K562 (cell line): ENCODE data around the gene GTF3C1. TPM values are rescaled to one million over a fixed set of nuclear protein-coding genes. Genes with fewer than 3 reads are reported as not detected.

Experiments
- ATAC-seq: fragments of 200-7000 bp; cut with Tn5 transposase; 3 replicates; pipeline ENCODE4 v1.9.1; 2020; ENCODE audit warnings: moderate library complexity
- BruUV-seq: library from RNA; stranded (reverse); fragments of 400-500 nt; replicated peaks from 2 replicates; lab custom pipeline; 2021; lab: Mats Ljungman, UMichigan
- CTCF ChIA-PET: fragments of 300-600 bp; formaldehyde crosslinking; extraction: SDS; loops from one replicate; lab custom pipeline; 2021; ENCODE audit warnings: low intra/inter-chr PET ratio; lab: Yijun Ruan, JAX
- POLR2A ChIA-PET: fragments of 300-600, 350-650 bp; sonication (Branson Sonifier 250); formaldehyde crosslinking; extraction: SDS; loops from one replicate; lab custom pipeline; 2021; ENCODE audit warnings: antibody characterized with exemption, inconsistent platforms; lab: Yijun Ruan, JAX
- DNase-seq, 4 experiments: peaks; one replicate each; pipeline versions ENCODE4 v3.0.0 to v3.0.0-alpha.2; 2011 to 2018; ENCODE audit warnings: low spot score in 3 of 4, mixed read lengths in 3 of 4; ENCODE audit errors: extremely low read depth in 1 of 4
- FAIRE-seq: peaks from 2 replicates; lab custom pipeline; 2011; peaks lifted over from hg19 to GRCh38; lab: Jason Lieb, UNC
- H2AFZ ChIP-seq: 2 replicates; pipeline ENCODE4 v1.6.0; 2011; ENCODE audit warnings: low read depth, low read length, control low read depth, inconsistent platforms
- H3K27ac ChIP-seq: fragments of 200-600 bp; 3 replicates; pipeline ENCODE4 v1.8.0; 2011; ENCODE audit warnings: low read depth, mild to moderate bottlenecking, control low read depth, inconsistent platforms, low read length, moderate library complexity, mixed read lengths; ENCODE audit errors: extremely low read depth
- H3K27me3 ChIP-seq, 2 experiments: fragments of 300-600 bp in 1 of 2; 2 replicates in 1 of 2; 3 replicates in 1 of 2; pipeline versions ENCODE4 v1.6.0 to v1.8.0; 2011; ENCODE audit warnings: inconsistent platforms in 2 of 2, low read length in 2 of 2, mild to moderate bottlenecking in 1 of 2, mixed read lengths in 1 of 2, moderate library complexity in 1 of 2; ENCODE audit not compliant: control insufficient read depth in 2 of 2, insufficient read depth in 2 of 2
- H3K36me3 ChIP-seq: fragments of 300-600 bp; 3 replicates; pipeline ENCODE4 v1.8.0; 2011; ENCODE audit warnings: mild to moderate bottlenecking, low read length, inconsistent platforms; ENCODE audit not compliant: control insufficient read depth, insufficient read depth
- H3K4me1 ChIP-seq, 2 experiments: fragments of 200-600 bp in 1 of 2; replicated peaks in 1 of 2; 2 replicates in 1 of 2; 3 replicates in 1 of 2; pipeline versions ENCODE4 v1.5.1 to v1.8.0; 2011; ENCODE audit warnings: inconsistent platforms in 2 of 2, low read length in 2 of 2, mild to moderate bottlenecking in 1 of 2, mixed read lengths in 1 of 2, moderate library complexity in 1 of 2; ENCODE audit not compliant: control insufficient read depth in 2 of 2, insufficient read depth in 2 of 2
- H3K4me2 ChIP-seq: 2 replicates; pipeline ENCODE4 v1.6.1; 2011; ENCODE audit warnings: low read length, control low read depth, inconsistent platforms, mixed read lengths; ENCODE audit not compliant: insufficient read depth
- H3K4me3 ChIP-seq: fragments of 200-600 bp; sonication (generic), shearing (Covaris generic); 2 replicates; pipeline ENCODE4 v1.5.1; 2016; ENCODE audit warnings: control low read depth, inconsistent platforms
- H3K79me2 ChIP-seq: fragments of 200-600 bp; 3 replicates; pipeline ENCODE4 v1.8.0; 2011; ENCODE audit warnings: low read length, inconsistent platforms; ENCODE audit not compliant: control insufficient read depth, insufficient read depth
- H3K9ac ChIP-seq, 2 experiments: 2 replicates each; pipeline versions ENCODE4 v1.6.0 to v1.6.1; 2011; ENCODE audit warnings: low read depth in 2 of 2, low read length in 2 of 2, control low read depth in 1 of 2, inconsistent platforms in 1 of 2, mild to moderate bottlenecking in 1 of 2, mixed read lengths in 1 of 2; ENCODE audit not compliant: insufficient read depth in 1 of 2
- H3K9me1 ChIP-seq: one replicate; pipeline ENCODE4 v1.6.0; 2011; ENCODE audit warnings: inconsistent platforms, mild to moderate bottlenecking, low read length, moderate library complexity; ENCODE audit not compliant: control insufficient read depth, insufficient read depth
- H3K9me3 ChIP-seq: replicated peaks from 2 replicates; pipeline ENCODE4 v1.5.1; 2011; ENCODE audit warnings: low read depth, low read length, inconsistent platforms; ENCODE audit not compliant: control insufficient read depth, insufficient read depth
- H4K20me1 ChIP-seq: replicated peaks from 2 replicates; pipeline ENCODE4 v1.6.1; 2011; ENCODE audit warnings: low read length, inconsistent platforms, mixed read lengths; ENCODE audit not compliant: control insufficient read depth, insufficient read depth
- AFF4 ChIP-seq: sonication (generic); formaldehyde crosslinking; IDR thresholded peaks from 2 replicates; pipeline ENCODE4 v1.8.0; 2023; ENCODE audit warnings: mild to moderate bottlenecking, missing genetic modification reagents
- CCAR2 ChIP-seq: fragments of 200-400 bp; formaldehyde crosslinking; IDR thresholded peaks from 2 replicates; pipeline ENCODE4 v1.6.1; 2017; ENCODE audit warnings: mild to moderate bottlenecking, low read depth, low read length
- EP400 ChIP-seq: fragments of 450-650 bp; IDR thresholded peaks from 2 replicates; pipeline ENCODE4 v1.6.1; 2017; ENCODE audit warnings: antibody characterized with exemption, mild to moderate bottlenecking, moderate library complexity
- FOS ChIP-seq: IDR thresholded peaks from 3 replicates; pipeline ENCODE4 v1.6.1; 2011; ENCODE audit not compliant: insufficient read length; ENCODE audit errors: extremely low read depth
- MYBL2 ChIP-seq, 2 experiments: fragments of 450-650 bp in 1 of 2; sonication (generic) in 1 of 2; formaldehyde crosslinking in 1 of 2; IDR thresholded peaks; 2 replicates each; pipeline versions ENCODE4 v1.6.1 to v1.8.1; 2017 to 2022; ENCODE audit warnings: borderline replicate concordance in 1 of 2, inconsistent platforms in 1 of 2, low read depth in 1 of 2, mild to moderate bottlenecking in 1 of 2, missing genetic modification reagents in 1 of 2, moderate library complexity in 1 of 2
- MYC ChIP-seq, 2 experiments: fragments of 250-450 bp in 1 of 2; sonication (Bioruptor Pico) in 1 of 2; IDR thresholded peaks; 2 replicates each; pipeline versions ENCODE4 v1.5.1 to v1.6.1; 2012 to 2021; ENCODE audit warnings: low read depth in 2 of 2, borderline replicate concordance in 1 of 2, improper control_type of control experiment in 1 of 2, low read length in 1 of 2, mild to moderate bottlenecking in 1 of 2, moderate library complexity in 1 of 2
- NFXL1 ChIP-seq: fragments of 450-650 bp; formaldehyde crosslinking; IDR thresholded peaks from 2 replicates; pipeline ENCODE4 v1.4.0; 2021; ENCODE audit warnings: mild to moderate bottlenecking
- PKNOX1 ChIP-seq: fragments of 450-650 bp; IDR thresholded peaks from 2 replicates; pipeline ENCODE4 v1.6.1; 2016
- SPI1 ChIP-seq: IDR thresholded peaks from 2 replicates; pipeline ENCODE4 v1.6.1; 2011; ENCODE audit warnings: low read depth, low read length, control low read depth, borderline replicate concordance
- ZC3H8 ChIP-seq: fragments of 450-650 bp; IDR thresholded peaks from 2 replicates; pipeline ENCODE4 v1.6.1; 2017
- ZMIZ1 ChIP-seq, 2 experiments: fragments of 150-350 bp in 1 of 2; IDR thresholded peaks; 2 replicates each; pipeline ENCODE4 v1.6.1; 2012 to 2016; ENCODE audit warnings: low read depth in 2 of 2, low read length in 2 of 2, mild to moderate bottlenecking in 1 of 2, moderate library complexity in 1 of 2
- ZNF699 ChIP-seq: fragments of 250-450 bp; sonication (Bioruptor Pico); IDR thresholded peaks from 2 replicates; pipeline ENCODE4 v1.8.0; 2021; ENCODE audit warnings: mild to moderate bottlenecking, moderate library complexity; ENCODE audit not compliant: insufficient replicate concordance
- ZNF766 ChIP-seq: fragments of 200-800 bp; sonication (Bioruptor generic); conservative IDR thresholded peaks from 2 replicates; pipeline ENCODE4 v1.6.1; 2016; ENCODE audit warnings: missing genetic modification characterization, missing compliant biosample characterization
- WGBS: fragments of 100-300 bp; shearing (Covaris generic); methylation state at CpG from one replicate; pipeline ENCODE4 v1.1.6; 2016; ENCODE audit warnings: low coverage, mixed read lengths; ENCODE audit not compliant: insufficient coverage; ENCODE audit errors: missing lambda C conversion rate; 5-methylcytosine and 5-hydroxymethylcytosine counted together
- in situ Hi-C: fragments of 300-500 bp; cut with MboI; formaldehyde crosslinking; loops from 4 replicates; pipeline ENCODE4 v1.15.0; 2018; ENCODE audit warnings: inconsistent platforms, mixed read lengths
- intact Hi-C: fragments of 100-400 bp; cut with micrococcal nuclease; formaldehyde crosslinking; loops from 2 replicates; pipeline ENCODE4 v1.14.2; 2022
- polyA plus RNA-seq, 8 experiments: library from polyadenylated mRNA; depleted of rRNA in 4 of 8; stranded (reverse) in 5 of 8; unstranded in 3 of 8; fragments of >200 nt; fragmentation: Nextera tagmentation in 2 of 8; fragmentation: Illumina TruSeq in 1 of 8; extraction: Ambion mirVana in 2 of 8; extraction: Trizol in 1 of 8; gene quantifications; 2 replicates each; pipeline versions ENCODE4 v1.2.1 to v1.2.3, GENCODE V29; 2011 to 2014; ENCODE audit warnings: inconsistent platforms in 1 of 8, missing spikeins in 1 of 8
- total RNA-seq, 7 experiments: library from RNA; depleted of rRNA in 6 of 7; stranded (reverse); fragments of >200 nt in 6 of 7; fragmentation: Illumina TruSeq in 2 of 7; extraction: Trizol in 2 of 7; gene quantifications; 2 replicates each; pipeline versions ENCODE4 v1.2.1 to v1.2.3, GENCODE V29; 2011 to 2021; ENCODE audit warnings: low replicate concordance in 1 of 7

The GTF3C1 gene
- total and polyA plus RNA-seq, 9 of the 15 experiments (the other 6 are each of a cell fraction or from before 2014, with no cell fraction given), result 0.72 to 63.6 (median 30.9) TPM

GRCh38 chr16:27566417-27566816 is 16.7 kb upstream of the GTF3C1 start:
- H3K4me2 ChIP-seq, result peak overlapping the region; percentile 77
- no TSS peak for BruUV-seq
- in situ Hi-C loops, result no loop called here
- H3K4me1 ChIP-seq, result peaks cover 8 to 12% of the 10 kb centered on the region in 2 experiments
- H3K79me2 ChIP-seq, result 0 out of 3 replicates have a peak, but pooled peaks cover 2% of the 10 kb centered on the region
- ChIA-PET POLR2A (interaction anchor here (1.2 kb wide), 2 partner anchors 9 to 16 kb away, joined by 5 to 6 read pairs; partner anchors contain the start of genes GTF3C1 and KATNIP), CTCF (no interaction called here)
- intact Hi-C loops, result no loop called here
- peak overlapping the region; percentile 72 for H3K27ac ChIP-seq
- no peaks in the 10 kb centered on the region for H3K9me3 ChIP-seq
- no peaks in the 10 kb centered on the region for H3K9me1 ChIP-seq
- H3K27me3 ChIP-seq, result no peaks in the 10 kb centered on the region
- FAIRE-seq (peak; percentile 32), ATAC-seq (peak; percentile 96), DNase-seq (peak; percentile 26 to 65 (median 44))
- peak overlapping the region; percentile 45 to 72; a peak in 3 of 4 replicates for H3K9ac ChIP-seq
- H3K4me3 ChIP-seq, result no peak overlapping the region
- no peaks in the 10 kb centered on the region for H4K20me1 ChIP-seq
- 0% methylated on average over 6 of the region's 6 CpGs for WGBS
- H3K36me3 ChIP-seq, result no peaks in the 10 kb centered on the region
- H2AFZ ChIP-seq, result peak overlapping the region; percentile 90
- TF ChIP-seq AFF4 (CRISPR knock-in tag) (no peak), ZNF699 (no peak), MYC (IDR thresholded peaks at IDR 0.05; ENCODE audit: low read depth, low read length) (peak; percentile 67; the same call in 1 of the 2 replicates), MYC (CRISPR knock-in tag; IDR thresholded peaks at IDR 0.05; ENCODE audit: borderline replicate concordance, low read depth) (no peak), PKNOX1 (peak; percentile 22; the same call in 1 of the 2 replicates), FOS (no peak), ZNF766 (CRISPR knock-in tag) (0 out of 2 replicates have a peak, but pooled peaks have one; percentile 33), EP400 (0 out of 2 replicates have a peak, but pooled peaks have one; percentile 7), CCAR2 (no peak), NFXL1 (CRISPR knock-in tag) (no peak), SPI1 (0 out of 2 replicates have a peak, but pooled peaks have one; percentile 39), MYBL2 (IDR thresholded peaks at IDR 0.05; ENCODE audit: low read depth) (no peak), MYBL2 (CRISPR knock-in tag; IDR thresholded peaks at IDR 0.05; ENCODE audit: borderline replicate concordance) (no peak), ZMIZ1 (IDR thresholded peaks at IDR 0.05; ENCODE audit: low read depth in 2 of 2, low read length in 2 of 2) (no peak), ZC3H8 (no peak)
